Neuron (in vitro differentiated cells): ENCODE measurements around the gene SLC34A3.
A peak's percentile ranks its signal among the peaks of the same experiment; 100 is the strongest.
"Not testable (repeated sequence)": the region's sequence is repeated elsewhere in the genome, so short reads cannot be mapped to it uniquely, and the experiment has no call there.

Experiments
- H2AFZ ChIP-seq: one replicate; pipeline ENCODE4 v1.6.1; 2013; ENCODE audit warnings: low read depth, mild to moderate bottlenecking, inconsistent platforms, low read length, moderate library complexity
- H3K27me3 ChIP-seq: one replicate; pipeline ENCODE4 v1.6.1; 2013; ENCODE audit warnings: low read length; ENCODE audit not compliant: insufficient read depth
- H3K36me3 ChIP-seq: one replicate; pipeline ENCODE4 v1.6.1; 2013; ENCODE audit warnings: low read length; ENCODE audit not compliant: insufficient read depth
- H3K4me1 ChIP-seq: one replicate; pipeline ENCODE4 v1.6.1; 2013; ENCODE audit warnings: low read length; ENCODE audit not compliant: insufficient read depth
- H3K4me3 ChIP-seq: 2 replicates; pipeline ENCODE4 v1.5.1; 2013; ENCODE audit warnings: mild to moderate bottlenecking, low read length, moderate library complexity
- H3K9me3 ChIP-seq: one replicate; pipeline ENCODE4 v1.6.1; 2013; ENCODE audit warnings: low read length

The SLC34A3 gene

GRCh38 chr9:137251194-137251461 lies 20.4 kb downstream of the SLC34A3 start, which contains the start of gene STPG3:
STPG3 (plus strand) TSS chr9:137251286; CDS start chr9:137251287, 1 bp downstream.
- Histone ChIP-seq H3K4me1 (peaks cover 41% of the 10 kb centered on the region), H3K27me3 (no peaks in the 10 kb centered on the region), H3K36me3 (peaks cover 1% of the 10 kb centered on the region), H3K9me3 (no peaks in the 10 kb centered on the region), H3K4me3 (no peak within 1 kb of the TSS), H2AFZ (no peak within 1 kb of the TSS)

DNA sequence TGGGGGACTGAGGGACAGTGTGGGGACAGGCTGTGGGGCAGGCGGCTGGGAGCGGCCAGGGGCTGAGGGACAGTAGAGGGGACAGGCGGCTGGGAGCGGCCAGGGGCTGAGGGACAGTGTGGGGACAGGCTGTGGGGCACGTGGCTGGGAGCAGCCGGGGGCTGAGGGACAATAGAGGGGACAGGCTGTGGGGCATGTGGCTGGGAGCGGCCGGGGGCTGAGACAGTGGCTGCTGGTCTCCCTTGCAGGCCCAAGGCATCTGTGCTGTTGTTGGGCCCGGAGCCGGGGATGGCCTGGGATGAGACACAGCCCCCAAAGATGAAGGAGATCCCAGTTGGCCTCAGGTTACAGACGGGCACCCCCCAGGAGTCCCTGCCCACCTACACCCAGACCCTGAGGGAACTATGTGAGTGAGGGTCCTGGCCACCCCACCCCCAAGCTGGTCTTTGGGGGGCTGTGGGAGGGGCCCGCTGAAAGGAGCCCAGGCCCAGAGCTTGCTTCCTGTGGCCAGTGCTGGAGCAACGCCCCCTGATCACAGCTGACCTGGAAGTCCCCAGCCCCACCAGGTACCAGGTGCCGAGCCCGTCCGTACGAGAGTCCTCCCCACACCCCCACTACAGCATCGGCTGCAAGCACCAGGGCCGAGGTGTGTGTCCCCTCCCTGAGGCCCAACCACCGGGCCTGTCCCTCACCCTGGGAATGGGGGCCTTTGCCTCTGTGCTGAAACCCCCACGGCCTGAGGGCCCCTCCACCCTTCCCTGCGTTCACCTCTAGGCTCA lies 21.0 kb downstream of the SLC34A3 start:
- no peak overlapping the region for H2AFZ ChIP-seq
- peaks cover 46% of the 10 kb centered on the region for H3K4me1 ChIP-seq
- no peak overlapping the region for H3K4me3 ChIP-seq
- no peaks in the 10 kb centered on the region for H3K9me3 ChIP-seq
- no peaks in the 10 kb centered on the region for H3K27me3 ChIP-seq
- H3K36me3 ChIP-seq, result peaks cover 6% of the 10 kb centered on the region

- Histone ChIP-seq H2AFZ (no peak overlapping the region), H3K9me3 (no peaks in the 10 kb centered on the region), H3K4me1 (peaks cover 41% of the 10 kb centered on the region), H3K36me3 (peaks cover 9% of the 10 kb centered on the region), H3K27me3 (no peaks in the 10 kb centered on the region), H3K4me3 (no peak overlapping the region)
Measured at GRCh38 chr9:137252555-137253506, 22.1 kb downstream of the SLC34A3 start.

DNA sequence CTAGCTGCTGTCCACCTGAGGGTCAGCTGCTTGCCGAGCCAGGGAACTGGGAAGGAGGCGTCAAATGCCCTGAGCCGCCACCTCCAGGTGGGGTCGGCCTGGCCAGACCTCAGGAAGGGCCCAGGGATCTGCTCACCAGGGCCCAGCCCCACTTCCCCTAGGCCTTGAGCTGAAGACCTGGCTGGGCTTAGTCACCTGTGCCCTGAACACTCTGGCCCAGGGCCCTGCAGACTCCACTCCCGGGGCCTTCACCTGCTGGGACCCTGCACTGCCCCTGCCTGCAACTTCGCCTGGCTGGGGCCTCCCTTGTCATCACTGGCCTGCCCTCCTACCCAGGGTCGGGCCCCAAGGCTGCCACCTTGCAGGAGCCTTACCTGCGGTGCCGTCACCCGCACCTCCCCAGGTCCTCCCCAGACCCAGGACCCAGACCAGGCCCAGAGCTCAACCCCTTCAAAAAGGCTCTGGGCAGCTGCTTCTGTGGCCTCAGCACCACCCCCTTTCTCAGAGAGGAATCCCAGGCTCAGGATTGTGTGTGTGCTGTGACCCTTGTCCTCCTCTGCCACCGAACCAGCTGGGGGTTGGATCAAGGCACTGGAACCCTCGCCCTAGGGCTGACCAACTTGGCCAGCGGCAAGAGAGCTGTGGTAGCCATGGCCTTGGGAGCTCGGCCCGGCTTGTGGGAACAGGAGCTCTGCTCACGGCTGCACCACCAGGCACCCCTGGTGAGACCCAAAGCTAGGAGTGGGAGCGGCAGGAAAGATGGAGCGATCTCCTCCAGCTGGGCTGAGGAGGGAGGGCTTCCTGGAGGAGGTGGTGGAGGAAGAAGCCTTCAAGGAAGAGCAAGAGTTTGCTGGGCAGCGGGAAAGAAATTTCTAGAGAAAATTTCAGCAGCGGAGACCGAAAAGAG lies 23.3 kb downstream of the SLC34A3 start:
- Histone ChIP-seq H2AFZ (peak overlapping the region; percentile 52), H3K9me3 (no peaks in the 10 kb centered on the region), H3K36me3 (peaks cover 15% of the 10 kb centered on the region), H3K4me1 (peaks cover 40% of the 10 kb centered on the region), H3K27me3 (no peaks in the 10 kb centered on the region), H3K4me3 (peak overlapping the region; percentile 93)

DNA sequence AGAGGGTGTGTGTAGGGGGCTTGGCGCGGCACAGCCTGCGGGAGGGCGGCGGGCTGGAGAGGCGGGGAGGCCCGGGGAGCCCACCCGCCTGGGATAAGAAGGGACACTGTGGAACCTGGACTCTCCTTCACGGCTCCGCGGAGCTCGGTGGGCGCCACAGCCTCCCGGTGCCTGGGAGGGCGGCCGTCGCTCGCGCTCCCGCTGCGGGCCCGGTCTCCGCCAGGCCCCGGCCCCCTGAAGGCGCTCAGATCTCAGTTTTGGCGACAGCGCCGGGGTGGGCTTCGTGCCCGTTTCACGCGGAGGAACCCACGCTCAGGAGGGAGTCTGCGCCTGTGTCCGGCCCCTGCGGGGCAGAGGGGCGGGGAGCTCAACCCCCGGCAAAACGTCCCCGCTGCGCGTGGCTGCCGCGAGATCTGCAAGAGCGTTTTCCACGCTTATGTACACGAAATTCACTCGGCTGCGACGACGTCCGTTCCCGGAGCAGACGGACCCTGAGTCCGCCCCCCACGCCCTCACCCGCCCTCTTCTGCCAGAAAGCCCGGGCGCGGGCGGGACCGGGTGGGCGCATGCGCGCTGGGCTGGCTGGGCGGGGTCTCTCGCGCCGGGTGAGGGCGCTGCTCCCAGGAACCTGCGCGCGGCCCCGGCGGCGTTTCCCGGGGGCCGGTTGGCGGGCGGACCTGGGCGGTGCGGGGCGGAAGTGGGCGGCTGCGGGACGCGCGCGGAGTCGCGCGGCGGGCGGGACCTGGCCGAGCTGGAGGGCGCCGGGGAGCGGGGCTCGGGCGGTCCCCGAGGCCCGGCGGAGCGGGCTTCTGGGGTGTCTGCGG lies 24.1 kb downstream of the SLC34A3 start, which contains the start of gene NELFB:
TSS of gene NELFB (plus strand) at position 704 of the 824 bp plus-strand sequence.
- Histone ChIP-seq H3K36me3 (peaks cover 20% of the 10 kb centered on the region), H3K9me3 (no peaks in the 10 kb centered on the region), H3K4me1 (peaks cover 40% of the 10 kb centered on the region), H2AFZ (peak within 1 kb of the TSS; percentile 52), H3K4me3 (peak within 1 kb of the TSS; percentile 93), H3K27me3 (no peaks in the 10 kb centered on the region)

GRCh38 chr9:137255448-137256114 lies 24.9 kb downstream of the SLC34A3 start:
- peaks cover 39% of the 10 kb centered on the region for H3K4me1 ChIP-seq
- peak overlapping the region; percentile 44 for H2AFZ ChIP-seq
- H3K27me3 ChIP-seq, result no peaks in the 10 kb centered on the region
- H3K4me3 ChIP-seq, result peak overlapping the region; percentile 93
- H3K9me3 ChIP-seq, result no peaks in the 10 kb centered on the region
- peaks cover 20% of the 10 kb centered on the region for H3K36me3 ChIP-seq

DNA sequence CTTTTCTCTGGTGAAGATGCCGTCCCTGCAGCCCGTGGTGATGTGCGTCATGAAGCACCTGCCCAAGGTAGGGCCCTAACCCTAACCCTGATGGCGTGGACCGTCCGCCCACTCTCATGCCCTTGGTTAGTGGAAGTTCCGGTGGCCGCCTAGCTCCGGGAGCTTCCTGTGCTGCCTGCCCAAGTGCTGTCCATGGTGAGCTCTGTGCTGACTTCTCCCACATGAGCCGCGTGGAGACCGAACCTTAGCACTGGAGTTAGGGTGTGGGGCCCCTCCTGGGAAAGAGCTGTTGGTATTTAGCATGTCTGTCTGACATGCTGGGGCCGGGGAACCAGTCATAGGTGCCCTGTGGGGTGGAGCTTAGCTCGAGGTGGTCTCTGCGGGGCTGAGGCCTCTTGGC lies 25.7 kb downstream of the SLC34A3 start:
- H2AFZ ChIP-seq, result no peak overlapping the region
- H3K27me3 ChIP-seq, result no peaks in the 10 kb centered on the region
- peaks cover 20% of the 10 kb centered on the region for H3K36me3 ChIP-seq
- H3K4me1 ChIP-seq, result peaks cover 31% of the 10 kb centered on the region
- no peaks in the 10 kb centered on the region for H3K9me3 ChIP-seq
- peak overlapping the region; percentile 93 for H3K4me3 ChIP-seq

- peaks cover 26% of the 10 kb centered on the region for H3K4me1 ChIP-seq
- peaks cover 20% of the 10 kb centered on the region for H3K36me3 ChIP-seq
- H3K27me3 ChIP-seq, result no peaks in the 10 kb centered on the region
- peak overlapping the region; percentile 93 for H3K4me3 ChIP-seq
- H3K9me3 ChIP-seq, result no peaks in the 10 kb centered on the region
- no peak overlapping the region for H2AFZ ChIP-seq
Measured at GRCh38 chr9:137256856-137257255, 26.2 kb downstream of the SLC34A3 start.

DNA sequence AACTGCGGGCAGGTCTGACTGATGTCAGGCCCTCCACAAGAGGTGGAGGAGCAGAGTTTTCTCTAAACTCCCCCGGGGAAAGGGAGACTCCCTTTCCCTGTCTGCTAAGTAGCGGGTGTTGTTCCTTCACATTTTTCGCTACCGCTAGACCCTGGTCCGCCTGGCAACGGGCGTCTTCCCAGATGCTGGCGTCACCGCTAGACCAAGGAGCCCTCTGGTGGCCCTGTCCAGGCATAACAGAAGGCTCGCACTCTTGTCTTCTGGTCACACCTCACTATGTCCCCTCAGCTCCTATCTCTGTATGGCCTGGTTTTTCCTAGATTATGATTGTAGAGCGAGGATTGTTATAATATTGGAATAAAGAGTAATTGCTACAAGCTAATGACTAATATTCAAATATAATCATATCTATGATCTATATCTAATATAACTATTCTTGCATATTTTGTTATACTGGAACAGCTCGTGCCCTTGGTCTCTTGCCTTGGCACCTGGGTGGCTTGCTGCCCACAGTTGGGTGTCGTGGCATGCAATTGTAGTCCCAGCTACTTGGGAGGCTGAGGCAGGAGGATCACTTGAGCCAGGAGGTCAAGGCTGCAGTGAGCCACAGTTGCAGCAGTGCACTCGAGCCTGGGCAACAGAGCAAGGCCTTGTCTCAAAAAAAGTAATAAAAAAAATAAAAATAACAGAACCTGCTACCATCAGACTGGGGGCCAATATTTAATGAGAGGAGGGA lies 31.6 kb downstream of the SLC34A3 start:
- not testable (repeated sequence) for H2AFZ ChIP-seq, H3K4me1 ChIP-seq, H3K27me3 ChIP-seq, H3K9me3 ChIP-seq, H3K4me3 ChIP-seq
- H3K36me3 ChIP-seq, result peaks cover 44% of the 10 kb centered on the region

DNA sequence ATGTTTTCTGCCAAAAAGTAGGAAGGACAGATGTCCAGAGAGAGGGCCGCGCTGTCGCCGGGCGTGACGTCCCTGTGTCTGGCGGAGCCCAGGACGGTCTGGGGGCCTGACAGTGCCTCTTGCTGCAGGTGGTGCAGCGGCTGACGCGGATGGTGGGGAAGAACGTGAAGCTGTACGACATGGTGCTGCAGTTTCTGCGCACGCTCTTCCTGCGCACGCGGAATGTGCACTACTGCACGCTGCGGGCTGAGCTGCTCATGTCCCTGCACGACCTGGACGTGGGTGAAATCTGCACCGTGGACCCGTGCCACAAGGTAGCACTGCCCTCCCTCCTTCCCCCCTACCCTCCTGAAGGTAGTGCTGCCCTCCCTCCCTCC lies 32.2 kb downstream of the SLC34A3 start:
- H3K9me3 ChIP-seq, result no peaks in the 10 kb centered on the region
- no peaks in the 10 kb centered on the region for H3K27me3 ChIP-seq
- peaks cover 50% of the 10 kb centered on the region for H3K36me3 ChIP-seq
- no peaks in the 10 kb centered on the region for H3K4me1 ChIP-seq
- no peak overlapping the region for H3K4me3 ChIP-seq
- H2AFZ ChIP-seq, result no peak overlapping the region

GRCh38 chr9:137263506-137263905 lies 32.8 kb downstream of the SLC34A3 start:
- Histone ChIP-seq H3K4me1 (no peaks in the 10 kb centered on the region), H2AFZ (no peak overlapping the region), H3K27me3 (no peaks in the 10 kb centered on the region), H3K36me3 (peaks cover 51% of the 10 kb centered on the region), H3K9me3 (no peaks in the 10 kb centered on the region), H3K4me3 (no peak overlapping the region)
